ENCODE measurements around the gene TRAF7. TPM values are rescaled to one million over a fixed set of nuclear protein-coding genes. Genes with fewer than 3 reads are reported as not detected.
A peak's percentile ranks its signal among the peaks of the same experiment; 100 is the strongest.

The TRAF7 gene
- total and polyA plus RNA-seq, 2 of the 8 experiments (the other 6 are each of a cell fraction or from before 2014, with no cell fraction given) = 96.8 to 148 TPM

- H3K14ac ChIP-seq (ENCODE audit: insufficient read length) = no peak overlapping the region
- no peaks in the 10 kb centered on the region; the same call in 1 of the 2 replicates for H3K79me1 ChIP-seq (ENCODE audit: low read depth, low read length)
- H3K9ac ChIP-seq (replicated peaks in 1 of 4; ENCODE audit: extremely low read depth in 1 of 4, low read depth in 3 of 4, low read length in 3 of 4) = peak overlapping the region in 2 of 4 experiments; percentile 7 to 20; a peak in 1 of 7 replicates
- H3K23ac ChIP-seq (ENCODE audit: insufficient read length) = no peak overlapping the region
- TF ChIP-seq EP300 (IDR thresholded peaks at IDR 0.05; ENCODE audit: borderline replicate concordance in 1 of 2, low read depth in 2 of 2, low read length in 2 of 2) (0 out of 3 replicates have a peak, but pooled peaks of 1 of the 2 experiments have one; percentile 4), RXRA (IDR thresholded peaks at IDR 0.05; ENCODE audit: insufficient read depth, low read depth, low read length) (no peak), SIN3A (conservative IDR thresholded peaks at IDR 0.05 in 1 of 2, IDR thresholded peaks at IDR 0.05 in 1 of 2; ENCODE audit: low read depth in 1 of 2, low read length in 2 of 2) (no peak; a peak in 1 of 4 replicates), TBP (IDR thresholded peaks at IDR 0.05; ENCODE audit: low read depth, low read length) (peak; percentile 43; the same call in 1 of the 2 replicates), POLR2A (IDR thresholded peaks at IDR 0.05; ENCODE audit: control extremely low read depth in 1 of 2, low read depth in 2 of 2, low read length in 2 of 2) (peak in 1 of 2 experiments; percentile 12; a peak in 1 of 3 replicates), ZNF274 (IDR thresholded peaks at IDR 0.05; ENCODE audit: borderline replicate concordance, extremely low read depth, low read length) (no peak), TEAD4 (IDR thresholded peaks at IDR 0.05; ENCODE audit: low read depth, low read length) (peak; percentile 7; the same call in 1 of the 2 replicates), POLR2AphosphoS5 (IDR thresholded peaks at IDR 0.05; ENCODE audit: low read depth, low read length) (peak; percentile 87)
- no peak for FAIRE-seq
- H3K4ac ChIP-seq (replicated peaks; ENCODE audit: insufficient read length, low read depth, low read length) = no peak overlapping the region
- 0 out of 2 replicates have a peak overlapping the region, but pooled peaks have one; percentile 72 for H2BK15ac ChIP-seq (ENCODE audit: low read length)
- no peak overlapping the region for H2AFZ ChIP-seq (ENCODE audit: low read length)
- peak overlapping the region; percentile 38; the same call in 1 of the 2 replicates for H3K18ac ChIP-seq (ENCODE audit: extremely low read depth, low read length)
- peaks cover 32% of the 10 kb centered on the region; the same call in 1 of the 2 replicates for H3K23me2 ChIP-seq (ENCODE audit: low read depth, low read length)
- H2BK5ac ChIP-seq (ENCODE audit: low read depth, low read length) = peak overlapping the region; percentile 67; the same call in 1 of the 2 replicates
- CTCF ChIA-PET (ENCODE audit: partially characterized antibody) = interaction anchor here (0.6 to 4.4 kb wide), 8 partner anchors 10 to 855 kb away, joined by 3 to 24 read pairs (median 4); partner anchors contain the start of gene TSC2
- no peak overlapping the region for H2BK120ac ChIP-seq (replicated peaks; ENCODE audit: low read depth, low read length)
- no peak overlapping the region for H2BK20ac ChIP-seq (ENCODE audit: low read length)
- H3K79me2 ChIP-seq (ENCODE audit: control insufficient read depth in 1 of 2, insufficient read depth in 2 of 2, low read length in 2 of 2) = peaks cover 9 to 30% of the 10 kb centered on the region in 2 experiments; a peak in 3 of 4 replicates
- H3K4me2 ChIP-seq (ENCODE audit: insufficient read depth in 1 of 2, low read depth in 2 of 2, low read length in 2 of 2) = peak overlapping the region; percentile 94 to 97
- 6% methylated on average over 18 of the region's 18 CpGs; no CpG with 5 or more reads in 1 of the 2 experiments for WGBS, 2 experiments (ENCODE audit: extremely low coverage in 1 of 2, insufficient coverage in 1 of 2, insufficient read length in 1 of 2, insufficient replicate concordance in 2 of 2, low coverage in 1 of 2, low lambda C conversion rate in 2 of 2, missing lambda C conversion rate in 1 of 2)
- no peak overlapping the region for H4K91ac ChIP-seq (replicated peaks; ENCODE audit: insufficient read length, low read length)
- H3K9me3 ChIP-seq (ENCODE audit: insufficient read depth in 2 of 2, low read depth in 1 of 2, low read length in 1 of 2) = no peaks in the 10 kb centered on the region
- no peak overlapping the region for H4K5ac ChIP-seq (ENCODE audit: insufficient read length, low read depth, low read length)
- DNase-seq (ENCODE audit: low read depth in 1 of 2, low spot score in 2 of 2) = peak; percentile 80 to 83
- H3K4me3 ChIP-seq (ENCODE audit: extremely low read depth in 1 of 4, insufficient read depth in 2 of 4, low read depth in 3 of 4, low read length in 4 of 4) = peak overlapping the region; percentile 15 to 85 (median 41); a peak in 7 of 8 replicates
- POLR2A ChIA-PET (ENCODE audit: partially characterized antibody) = interaction anchor here (0.7 to 15.0 kb wide), 34 partner anchors 9 to 365 kb away, joined by 3 to 312 read pairs (median 4); partner anchors contain the start of genes BRICD5, MLST8, NOXO1 and NPW
- H3K56ac ChIP-seq (replicated peaks; ENCODE audit: insufficient read length, low read depth, low read length) = no peak overlapping the region
- H3K27me3 ChIP-seq (replicated peaks in 1 of 4; ENCODE audit: control insufficient read depth in 3 of 4, extremely low read depth in 1 of 4, insufficient read depth in 3 of 4, low read length in 3 of 4) = peaks cover 0 to 6% (median 2%) of the 10 kb centered on the region in 4 experiments; a peak in 2 of 7 replicates
- H4K20me1 ChIP-seq (replicated peaks in 1 of 2; ENCODE audit: control insufficient read depth in 1 of 2, insufficient read depth in 2 of 2, low read length in 2 of 2) = peaks cover 9 to 43% of the 10 kb centered on the region in 2 experiments
- H3K36me3 ChIP-seq (ENCODE audit: control insufficient read depth in 2 of 4, insufficient read depth in 4 of 4, low read length in 3 of 4) = peaks cover 5 to 35% (median 13%) of the 10 kb centered on the region in 4 experiments; a peak in 7 of 8 replicates
- H2BK12ac ChIP-seq (ENCODE audit: low read depth, low read length) = peak overlapping the region; percentile 35; the same call in 1 of the 2 replicates
- H4K8ac ChIP-seq (ENCODE audit: extremely low read depth, insufficient read depth, low read length) = no peak overlapping the region
- no peak overlapping the region for H3K27ac ChIP-seq (ENCODE audit: low read depth, low read length)
- peaks cover 3 to 36% (median 27%) of the 10 kb centered on the region in 4 experiments for H3K4me1 ChIP-seq (replicated peaks in 1 of 4; ENCODE audit: control insufficient read depth in 3 of 4, insufficient read depth in 4 of 4, low read length in 3 of 4)
- 0 out of 2 replicates have a peak overlapping the region, but pooled peaks have one; percentile 49 for H2AK5ac ChIP-seq (ENCODE audit: low read depth, low read length)
Measured at GRCh38 chr16:2150418-2151187, 5.0 kb upstream of the TRAF7 start.
